ENCODE results near the gene DPYSL4.

Gene DPYSL4

DNA sequence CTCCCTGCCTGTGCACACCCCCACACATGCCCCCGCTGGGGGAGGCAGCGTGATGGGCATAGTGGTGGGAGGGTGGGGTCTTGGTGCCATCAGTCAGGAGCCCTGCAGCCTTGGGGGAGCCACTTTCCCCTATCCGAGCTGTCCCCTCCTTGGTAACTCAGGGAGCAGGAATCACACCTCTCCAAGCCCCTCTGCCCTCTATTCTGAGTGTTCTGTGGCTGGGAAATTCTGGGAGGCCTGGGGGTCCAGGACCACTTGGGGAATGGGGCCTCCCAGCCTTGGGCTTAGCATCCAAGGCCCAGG lies 11.3 kb downstream of the DPYSL4 start:
- TF ChIP-seq TAF1 (IDR thresholded peaks at IDR 0.05; ENCODE audit: borderline replicate concordance, insufficient read depth, low read length), result no peak
- TF ChIP-seq POLR2AphosphoS5 (IDR thresholded peaks at IDR 0.05; ENCODE audit: low read depth, low read length), result no peak
- no peak for TF ChIP-seq SIN3A (IDR thresholded peaks at IDR 0.05; ENCODE audit: borderline replicate concordance, insufficient read depth, low read length)
- TF ChIP-seq FOXP2 (optimal IDR thresholded peaks at IDR 0.05; ENCODE audit: borderline replicate concordance, extremely low read depth, extremely low read length, insufficient read depth), result no peak
- TF ChIP-seq, protein P1, sequence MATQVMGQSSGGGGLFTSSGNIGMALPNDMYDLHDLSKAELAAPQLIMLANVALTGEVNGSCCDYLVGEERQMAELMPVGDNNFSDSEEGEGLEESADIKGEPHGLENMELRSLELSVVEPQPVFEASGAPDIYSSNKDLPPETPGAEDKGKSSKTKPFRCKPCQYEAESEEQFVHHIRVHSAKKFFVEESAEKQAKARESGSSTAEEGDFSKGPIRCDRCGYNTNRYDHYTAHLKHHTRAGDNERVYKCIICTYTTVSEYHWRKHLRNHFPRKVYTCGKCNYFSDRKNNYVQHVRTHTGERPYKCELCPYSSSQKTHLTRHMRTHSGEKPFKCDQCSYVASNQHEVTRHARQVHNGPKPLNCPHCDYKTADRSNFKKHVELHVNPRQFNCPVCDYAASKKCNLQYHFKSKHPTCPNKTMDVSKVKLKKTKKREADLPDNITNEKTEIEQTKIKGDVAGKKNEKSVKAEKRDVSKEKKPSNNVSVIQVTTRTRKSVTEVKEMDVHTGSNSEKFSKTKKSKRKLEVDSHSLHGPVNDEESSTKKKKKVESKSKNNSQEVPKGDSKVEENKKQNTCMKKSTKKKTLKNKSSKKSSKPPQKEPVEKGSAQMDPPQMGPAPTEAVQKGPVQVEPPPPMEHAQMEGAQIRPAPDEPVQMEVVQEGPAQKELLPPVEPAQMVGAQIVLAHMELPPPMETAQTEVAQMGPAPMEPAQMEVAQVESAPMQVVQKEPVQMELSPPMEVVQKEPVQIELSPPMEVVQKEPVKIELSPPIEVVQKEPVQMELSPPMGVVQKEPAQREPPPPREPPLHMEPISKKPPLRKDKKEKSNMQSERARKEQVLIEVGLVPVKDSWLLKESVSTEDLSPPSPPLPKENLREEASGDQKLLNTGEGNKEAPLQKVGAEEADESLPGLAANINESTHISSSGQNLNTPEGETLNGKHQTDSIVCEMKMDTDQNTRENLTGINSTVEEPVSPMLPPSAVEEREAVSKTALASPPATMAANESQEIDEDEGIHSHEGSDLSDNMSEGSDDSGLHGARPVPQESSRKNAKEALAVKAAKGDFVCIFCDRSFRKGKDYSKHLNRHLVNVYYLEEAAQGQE (IDR thresholded peaks at IDR 0.05; ENCODE audit: insufficient read depth in 1 of 2, low read depth in 2 of 2, low read length in 2 of 2), result no peak

- TF ChIP-seq TAF1 (IDR thresholded peaks at IDR 0.05; ENCODE audit: borderline replicate concordance, insufficient read depth, low read length) (no peak), POLR2AphosphoS5 (IDR thresholded peaks at IDR 0.05; ENCODE audit: low read depth, low read length) (no peak), FOXP2 (optimal IDR thresholded peaks at IDR 0.05; ENCODE audit: borderline replicate concordance, extremely low read depth, extremely low read length, insufficient read depth) (no peak), SIN3A (IDR thresholded peaks at IDR 0.05; ENCODE audit: borderline replicate concordance, insufficient read depth, low read length) (no peak)
- TF ChIP-seq, protein P1 (IDR thresholded peaks at IDR 0.05; ENCODE audit: insufficient read depth in 1 of 2, low read depth in 2 of 2, low read length in 2 of 2), result no peak
Observed at GRCh38 chr10:132198381-132199181, 11.8 kb downstream of the DPYSL4 start.

DNA sequence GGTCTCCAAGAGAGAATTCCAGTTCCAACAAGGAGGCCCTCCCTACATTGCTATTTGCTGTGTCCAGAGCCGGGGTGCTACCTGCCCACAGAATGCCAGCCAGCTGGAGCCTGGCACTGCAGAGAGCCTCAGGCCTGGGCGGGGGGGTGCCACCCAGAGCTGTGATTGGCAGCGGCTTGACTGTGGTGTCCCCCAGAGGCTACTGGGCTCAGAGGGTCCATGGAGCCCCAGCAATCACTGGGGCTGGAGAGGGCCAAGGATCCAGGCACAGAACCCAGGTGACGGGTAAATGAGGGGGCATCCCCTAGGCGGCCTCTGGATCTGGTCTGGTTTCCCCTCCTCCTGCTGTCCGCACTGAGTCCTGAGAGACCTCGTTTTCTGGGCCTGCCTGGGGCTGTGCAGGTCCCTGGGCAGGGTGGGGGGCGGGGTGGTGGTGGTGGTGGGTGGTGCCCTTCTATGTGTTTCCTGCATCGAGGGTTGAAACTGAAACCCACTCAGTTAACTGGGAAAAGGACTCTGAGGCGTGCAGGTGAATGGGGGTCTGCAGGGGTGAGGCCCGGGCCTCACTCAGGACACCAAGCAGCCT lies 12.6 kb downstream of the DPYSL4 start:
- TF ChIP-seq TAF1 (IDR thresholded peaks at IDR 0.05; ENCODE audit: borderline replicate concordance, insufficient read depth, low read length), result no peak

GRCh38 chr10:132199854-132200311 lies 13.1 kb downstream of the DPYSL4 start:
- TF ChIP-seq, protein P1 (IDR thresholded peaks at IDR 0.05; ENCODE audit: insufficient read depth in 1 of 2, low read depth in 2 of 2, low read length in 2 of 2), result no peak
- no peak for TF ChIP-seq FOXP2 (optimal IDR thresholded peaks at IDR 0.05; ENCODE audit: borderline replicate concordance, extremely low read depth, extremely low read length, insufficient read depth)
- TF ChIP-seq TAF1 (IDR thresholded peaks at IDR 0.05; ENCODE audit: borderline replicate concordance, insufficient read depth, low read length), result no peak
- no peak for TF ChIP-seq POLR2AphosphoS5 (IDR thresholded peaks at IDR 0.05; ENCODE audit: low read depth, low read length)
- no peak for TF ChIP-seq SIN3A (IDR thresholded peaks at IDR 0.05; ENCODE audit: borderline replicate concordance, insufficient read depth, low read length)

- TF ChIP-seq FOXP2 (optimal IDR thresholded peaks at IDR 0.05; ENCODE audit: borderline replicate concordance, extremely low read depth, extremely low read length, insufficient read depth), result no peak
Observed at GRCh38 chr10:132200344-132201110, 13.8 kb downstream of the DPYSL4 start.

Data from PFSK-1 (cell line).